ENCODE results near the gene TUBB.

Gene TUBB

DNA sequence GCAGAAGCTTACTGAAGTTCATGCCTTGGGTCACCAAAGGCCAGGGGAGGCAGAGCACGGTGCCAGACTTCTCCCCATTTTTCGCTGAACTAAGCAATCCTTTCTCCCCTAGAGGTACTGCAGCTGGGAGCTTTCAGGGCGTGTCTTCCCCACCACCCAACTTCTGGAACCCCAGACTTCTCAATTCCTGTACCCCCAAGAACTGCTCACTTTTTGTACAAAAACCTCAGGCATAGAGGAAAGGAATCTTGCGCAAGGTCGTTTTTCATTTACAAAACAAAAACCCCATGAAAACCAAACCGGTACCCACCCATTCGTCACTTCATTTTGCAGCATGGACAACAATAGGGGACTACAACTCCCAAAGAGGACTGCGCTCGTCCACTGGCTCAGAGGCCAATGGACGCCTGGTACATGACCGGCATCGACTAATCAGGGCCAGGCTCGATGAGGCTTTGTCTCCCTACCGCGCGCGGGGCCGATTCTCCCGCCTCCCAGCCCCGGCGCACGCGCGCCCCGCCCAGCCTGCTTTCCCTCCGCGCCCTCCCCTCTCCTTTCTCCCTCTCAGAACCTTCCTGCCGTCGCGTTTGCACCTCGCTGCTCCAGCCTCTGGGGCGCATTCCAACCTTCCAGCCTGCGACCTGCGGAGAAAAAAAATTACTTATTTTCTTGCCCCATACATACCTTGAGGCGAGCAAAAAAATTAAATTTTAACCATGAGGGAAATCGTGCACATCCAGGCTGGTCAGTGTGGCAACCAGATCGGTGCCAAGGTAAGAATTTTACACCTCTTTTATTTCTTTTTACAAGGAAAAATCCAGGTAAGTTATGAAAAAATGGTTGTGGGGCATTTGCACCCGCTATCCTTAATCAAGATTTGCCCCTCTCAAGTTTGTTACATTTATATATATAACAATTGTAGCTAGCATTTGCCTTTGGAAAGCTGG, at the start of gene TUBB:
Gene TUBB (plus strand): TSS at position 562 of the 947 bp plus-strand sequence. CDS start 155 bp downstream, at position 717.
- peak; percentile 87 for DNase-seq (ENCODE audit: low read depth)

DNA sequence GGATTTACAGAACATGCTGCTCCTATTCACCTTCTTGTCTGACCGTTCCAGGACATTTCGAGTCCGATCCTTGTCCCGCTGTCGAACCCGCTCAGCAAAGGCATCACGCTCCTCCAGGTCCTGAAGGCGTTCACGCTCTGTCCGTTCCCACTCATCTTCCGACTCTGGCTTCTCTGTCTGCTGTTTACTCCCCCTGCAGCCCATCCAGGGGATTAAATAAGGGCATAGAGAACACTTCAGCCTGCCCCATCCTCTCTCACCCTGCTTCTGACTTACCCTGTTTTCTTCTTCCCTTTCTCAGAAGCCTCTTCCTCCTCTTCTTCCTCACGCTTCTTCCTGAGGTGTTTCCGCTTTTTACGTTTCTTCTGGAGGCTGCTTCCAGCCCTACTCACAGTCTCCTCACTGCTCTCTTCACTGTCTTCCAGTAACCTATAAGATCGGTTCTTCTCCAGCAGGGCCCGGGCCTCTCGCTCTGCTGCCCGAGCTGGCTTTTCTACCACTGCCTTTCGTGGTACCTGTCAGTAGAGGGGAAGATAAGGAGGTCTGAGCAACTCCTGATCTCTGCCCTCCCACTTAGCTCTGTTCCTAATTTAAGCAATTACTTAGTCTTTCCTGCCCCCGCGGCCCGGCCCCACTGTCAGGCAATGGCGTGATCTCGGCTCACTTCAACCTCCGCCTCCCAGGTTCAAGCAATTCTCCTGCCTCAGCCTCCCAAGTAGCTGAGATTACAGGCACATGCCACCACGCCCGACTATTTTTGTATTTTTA, 49.2 kb upstream of the TUBB start:
- no peak for DNase-seq (ENCODE audit: low read depth)

- DNase-seq (ENCODE audit: low read depth), result peak; percentile 81
Observed at GRCh38 chr6:30672445-30673253, 47.5 kb upstream of the TUBB start, which contains the start of gene DHX16. TSS of gene DHX16 (minus strand) at chr6:30673006. CDS start at chr6:30672841, 165 bp downstream.

DNA sequence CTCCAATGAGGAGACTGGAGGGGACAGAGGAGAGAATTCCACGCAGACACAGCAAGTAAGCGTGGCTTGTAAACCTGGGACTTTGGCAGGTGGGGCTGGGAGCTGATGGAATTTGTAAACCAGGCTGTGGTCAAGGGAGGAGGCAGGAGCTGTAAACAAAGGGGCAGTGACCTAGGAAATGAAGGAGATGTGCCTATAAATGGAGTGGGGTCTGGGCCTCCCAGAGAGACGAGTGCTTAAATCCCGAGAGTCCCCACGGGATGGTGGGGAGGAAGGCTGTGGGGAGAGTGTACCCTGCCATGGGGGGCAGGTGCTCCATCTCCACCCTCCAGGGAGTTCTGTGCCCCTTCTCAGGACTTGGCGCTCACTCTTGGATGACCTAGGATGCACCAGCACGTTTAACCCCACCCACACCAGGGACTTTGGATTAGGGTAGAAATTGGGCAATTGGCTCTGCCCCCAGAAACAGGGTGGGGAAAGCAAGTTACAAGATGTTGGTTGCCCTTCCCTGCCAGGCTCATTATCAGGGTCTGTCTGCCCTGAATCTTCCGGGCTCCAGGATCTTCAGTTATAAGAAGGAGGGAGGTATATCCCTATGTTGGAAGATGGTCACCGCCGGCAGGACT, 43.4 kb upstream of the TUBB start:
- DNase-seq (ENCODE audit: low read depth), result no peak

GRCh38 chr6:30678964-30679726, 41.0 kb upstream of the TUBB start:
- DNase-seq (ENCODE audit: low read depth), result peak; percentile 85

- no peak for DNase-seq (ENCODE audit: low read depth)
Observed at GRCh38 chr6:30679765-30680535, 40.2 kb upstream of the TUBB start.

DNA sequence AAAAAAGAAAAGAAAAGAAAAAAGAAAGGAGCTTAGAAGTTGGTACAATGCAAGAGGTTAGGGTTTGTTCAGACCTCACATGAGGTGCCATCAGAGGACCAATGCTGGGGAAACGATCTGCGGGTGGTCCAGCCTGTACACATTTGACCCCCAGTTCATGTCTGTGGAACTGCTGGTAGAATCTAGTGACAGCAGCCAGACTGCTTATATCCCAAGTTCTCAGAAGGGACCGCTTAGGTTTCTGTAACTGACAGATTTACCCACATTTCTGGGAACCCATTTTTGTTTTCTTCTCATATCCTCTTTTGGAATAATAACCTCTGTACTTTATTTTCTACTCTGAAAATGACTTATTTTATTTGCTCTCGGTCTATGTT, 38.4 kb upstream of the TUBB start:
- DNase-seq (ENCODE audit: low read depth), result no peak

GRCh38 chr6:30682143-30683117, 37.7 kb upstream of the TUBB start:
- peak; percentile 72 for DNase-seq (ENCODE audit: low read depth)

DNA sequence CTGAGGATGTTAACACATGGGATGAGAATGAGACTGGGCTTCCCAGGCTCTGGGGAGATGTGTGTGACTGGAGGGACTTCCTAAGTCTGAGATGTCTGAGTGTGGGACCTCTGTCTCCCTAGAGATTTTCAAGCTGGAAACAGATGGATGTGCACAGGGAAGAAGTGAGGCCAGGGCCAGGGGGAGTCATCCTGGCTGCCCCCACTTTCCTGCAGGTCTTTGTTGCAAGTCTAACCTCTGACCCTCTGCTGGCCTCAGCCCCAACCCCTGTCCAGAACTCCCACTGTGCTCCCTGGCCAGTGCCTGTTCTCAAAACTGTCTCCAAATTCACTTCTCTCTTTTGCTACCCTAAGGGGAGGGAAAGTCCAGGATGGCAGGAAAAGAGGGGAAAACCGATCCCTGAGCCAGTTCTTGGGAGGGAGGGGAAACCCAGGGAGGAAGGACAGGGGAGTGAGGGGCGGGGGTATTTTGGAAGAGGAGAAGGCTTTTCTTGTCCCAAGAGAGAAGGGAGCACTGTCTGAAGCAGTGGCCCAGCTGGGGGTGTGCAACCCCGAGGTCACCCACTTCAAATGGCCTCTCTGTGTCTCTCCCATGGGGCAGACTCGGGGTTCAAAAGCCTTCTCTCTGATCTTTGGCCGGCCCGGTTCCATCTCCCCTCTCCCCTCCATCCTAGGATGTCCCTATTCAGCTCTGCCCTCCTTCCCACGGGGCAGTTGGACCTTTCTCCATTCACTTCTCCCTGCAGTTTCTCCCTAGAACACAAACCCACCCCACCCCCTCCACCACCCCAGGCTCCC, 36.8 kb upstream of the TUBB start:
- DNase-seq (ENCODE audit: low read depth), result no peak

DNA sequence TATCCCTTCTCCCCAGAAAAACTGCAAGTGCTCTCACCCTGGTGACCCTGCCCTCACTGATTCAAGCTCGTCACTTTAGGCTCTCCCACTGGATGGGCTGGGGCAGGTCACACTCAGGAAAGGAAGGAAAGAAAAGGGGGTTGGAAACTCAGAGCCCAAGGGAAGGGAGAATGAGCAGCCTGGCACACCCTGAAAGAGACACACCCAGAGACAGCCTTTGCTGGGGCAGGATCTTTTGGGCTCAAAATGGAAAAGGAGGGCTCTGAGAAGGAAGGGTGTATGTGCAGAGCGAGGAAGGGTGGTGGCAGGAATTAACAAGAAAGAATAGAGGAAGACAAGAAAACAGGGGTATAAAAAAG, 36.2 kb upstream of the TUBB start:
- DNase-seq (ENCODE audit: low read depth), result no peak

GRCh38 chr6:30684386-30685156, 35.6 kb upstream of the TUBB start:
- no peak for DNase-seq (ENCODE audit: low read depth)

- DNase-seq (ENCODE audit: low read depth), result no peak
Observed at GRCh38 chr6:30685157-30686008, 34.8 kb upstream of the TUBB start.

- DNase-seq (ENCODE audit: low read depth), result peak; percentile 80
Observed at GRCh38 chr6:30686009-30686907, 33.9 kb upstream of the TUBB start, which contains the start of gene PPP1R18. TSS of gene PPP1R18 (minus strand) at chr6:30686645. CDS start at chr6:30686018, 627 bp downstream.

GRCh38 chr6:30686908-30687658, 33.1 kb upstream of the TUBB start:
- peak; percentile 52 for DNase-seq (ENCODE audit: low read depth)
